B cell (primary cell): ENCODE measurements around the gene NKX6-1. TPM values are rescaled to one million over a fixed set of nuclear protein-coding genes. Genes with fewer than 3 reads are reported as not detected.

ENCODE experiments used
- ATAC-seq: fragments of 200-7000 bp; cut with Tn5 transposase; one replicate; pipeline ENCODE4 v1.10.0; 2021; ENCODE audit warnings: low read depth, mild to moderate bottlenecking, moderate number of reproducible peaks, moderate library complexity
- CTCF ChIA-PET: fragments of 350-600 bp; sonication (Branson Sonifier 250); formaldehyde crosslinking; loops from one replicate; lab custom pipeline; 2021; ENCODE audit warnings: antibody characterized with exemption, inconsistent platforms; lab: Charles Lee
- POLR2A ChIA-PET: fragments of 350-600 bp; sonication (Branson Sonifier 250); formaldehyde crosslinking; loops from one replicate; lab custom pipeline; 2021; ENCODE audit warnings: antibody characterized with exemption; lab: Charles Lee
- DNase-seq: peaks from one replicate; pipeline ENCODE4 v3.0.0; 2013
- H2AFZ ChIP-seq: 2 replicates; pipeline ENCODE4 v1.6.1; 2012; ENCODE audit warnings: mild to moderate bottlenecking, low read depth, low read length; ENCODE audit not compliant: insufficient read depth, poor library complexity, severe bottlenecking
- H3K27ac ChIP-seq, 2 donors: 1 replicate in 1 of 2; 2 replicates in 1 of 2; pipeline ENCODE4 v1.5.1; 2012 to 2013; ENCODE audit warnings: low read length in 2 of 2, mild to moderate bottlenecking in 2 of 2, moderate library complexity in 1 of 2
- H3K27me3 ChIP-seq, 4 experiments: fragments of 200-600 bp in 1 of 4; sonication (generic) in 1 of 4; replicated peaks in 1 of 4; 1 replicate in 2 of 4; 2 replicates in 2 of 4; pipeline versions ENCODE4 v1.6.1 to v1.7.0; 2013 to 2016; ENCODE audit warnings: low read length in 3 of 4, mild to moderate bottlenecking in 2 of 4, mixed read lengths in 1 of 4, moderate library complexity in 1 of 4; ENCODE audit not compliant: insufficient read depth in 4 of 4, control insufficient read depth in 3 of 4; ENCODE audit errors: control extremely low read depth in 1 of 4
- H3K36me3 ChIP-seq, 2 experiments: replicated peaks in 1 of 2; 1 replicate in 1 of 2; 2 replicates in 1 of 2; pipeline versions ENCODE4 v1.6.1 to v1.7.1; 2013; ENCODE audit warnings: low read length in 1 of 2; ENCODE audit not compliant: insufficient read depth in 2 of 2, control insufficient read depth in 1 of 2; ENCODE audit errors: control extremely low read depth in 1 of 2, extremely low read depth in 1 of 2
- H3K4me1 ChIP-seq, 2 donors: fragments of 200-600 bp in 1 of 2; sonication (generic) in 1 of 2; 1 replicate in 1 of 2; 2 replicates in 1 of 2; pipeline versions ENCODE4 v1.5.1 to v1.6.1; 2013 to 2017; ENCODE audit warnings: low read length in 2 of 2; ENCODE audit not compliant: control insufficient read depth in 2 of 2, insufficient read depth in 2 of 2
- H3K4me2 ChIP-seq: replicated peaks from 2 replicates; pipeline ENCODE3; 2012; ENCODE audit warnings: mild to moderate bottlenecking, low read depth, low read length; ENCODE audit not compliant: poor library complexity, severe bottlenecking
- H3K4me3 ChIP-seq, 5 experiments: fragments of 200-600 bp in 1 of 5; sonication (generic) in 1 of 5; 1 replicate in 3 of 5; 2 replicates in 2 of 5; pipeline versions ENCODE4 v1.5.1 to v1.7.0; 2011 to 2016; ENCODE audit warnings: low read length in 4 of 5, mild to moderate bottlenecking in 4 of 5, low read depth in 2 of 5, control low read depth in 1 of 5, moderate library complexity in 1 of 5; ENCODE audit not compliant: insufficient read depth in 1 of 5; ENCODE audit errors: control extremely low read depth in 1 of 5, extremely low read depth in 1 of 5
- H3K79me2 ChIP-seq: fragments of 200-600 bp; sonication (generic); one replicate; pipeline ENCODE4 v1.6.0; 2016; ENCODE audit warnings: low read length; ENCODE audit not compliant: control insufficient read depth, insufficient read depth
- H3K9ac ChIP-seq: fragments of 200-600 bp; sonication (generic); 2 replicates; pipeline ENCODE4 v1.6.1; 2017; ENCODE audit warnings: mild to moderate bottlenecking, low read length, moderate library complexity
- H3K9me3 ChIP-seq, 3 donors: one replicate each; pipeline versions ENCODE4 v1.6.1 to v1.7.1; 2013; ENCODE audit warnings: low read length in 2 of 3; ENCODE audit not compliant: control insufficient read depth in 2 of 3, insufficient read depth in 1 of 3; ENCODE audit errors: control extremely low read depth in 1 of 3
- H4K20me1 ChIP-seq: 2 replicates; pipeline ENCODE4 v1.6.0; 2012; ENCODE audit warnings: mild to moderate bottlenecking, low read length; ENCODE audit not compliant: insufficient read depth, control insufficient read depth, poor library complexity, severe bottlenecking
- H3K27ac Mint-ChIP-seq: one replicate; pipeline ENCODE4 v1.8.0; 2021; ENCODE audit warnings: mixed read lengths
- H3K27me3 Mint-ChIP-seq: one replicate; pipeline ENCODE4 v1.8.0; 2021; ENCODE audit warnings: mixed read lengths
- H3K4me1 Mint-ChIP-seq: one replicate; pipeline ENCODE4 v1.8.0; 2021; ENCODE audit warnings: mixed read lengths
- H3K4me3 Mint-ChIP-seq: one replicate; pipeline ENCODE4 v1.8.0; 2021; ENCODE audit warnings: mixed read lengths
- H3K9me3 Mint-ChIP-seq: one replicate; pipeline ENCODE4 v1.8.0; 2022; ENCODE audit warnings: mixed read lengths; ENCODE audit not compliant: insufficient read depth
- EZH2 ChIP-seq: IDR thresholded peaks from 2 replicates; pipeline ENCODE4 v1.6.1; 2012; ENCODE audit warnings: borderline replicate concordance, low read depth, mild to moderate bottlenecking, moderate library complexity, low read length; ENCODE audit not compliant: insufficient read depth, poor library complexity, severe bottlenecking
- WGBS: methylation state at CpG from one replicate; pipeline ENCODE4 v1.1.5; 2013; ENCODE audit warnings: missing lambda C conversion rate; ENCODE audit not compliant: insufficient coverage; 5-methylcytosine and 5-hydroxymethylcytosine counted together
- intact Hi-C: fragments of 100-400 bp; cut with micrococcal nuclease; formaldehyde crosslinking; loops from one replicate; pipeline ENCODE4 v1.10.0; 2022
- polyA plus RNA-seq: library from polyadenylated mRNA; depleted of rRNA; stranded (reverse); fragments of >200 nt; gene quantifications from 2 replicates; pipeline ENCODE4 v1.2.3, GENCODE V29; 2012
- total RNA-seq, 2 donors: library from RNA; stranded (reverse); fragments of 120-200 nt in 1 of 2; gene quantifications; 1 replicate in 1 of 2; 2 replicates in 1 of 2; pipeline versions ENCODE4 v1.2.3 to v1.2.4, GENCODE V29; 2013 to 2022
- TF ChIP-seq, protein P1 (sequence below): fragments of 200-600 bp; IDR thresholded peaks from one replicate; pipeline ENCODE4 v1.8.0; 2022; ENCODE audit warnings: antibody characterized with exemption, mild to moderate bottlenecking

NKX6-1 gene
- total and polyA plus RNA-seq, 2 donors (not counting 1 experiment from before 2014, with no cell fraction given) = not detected

DNA sequence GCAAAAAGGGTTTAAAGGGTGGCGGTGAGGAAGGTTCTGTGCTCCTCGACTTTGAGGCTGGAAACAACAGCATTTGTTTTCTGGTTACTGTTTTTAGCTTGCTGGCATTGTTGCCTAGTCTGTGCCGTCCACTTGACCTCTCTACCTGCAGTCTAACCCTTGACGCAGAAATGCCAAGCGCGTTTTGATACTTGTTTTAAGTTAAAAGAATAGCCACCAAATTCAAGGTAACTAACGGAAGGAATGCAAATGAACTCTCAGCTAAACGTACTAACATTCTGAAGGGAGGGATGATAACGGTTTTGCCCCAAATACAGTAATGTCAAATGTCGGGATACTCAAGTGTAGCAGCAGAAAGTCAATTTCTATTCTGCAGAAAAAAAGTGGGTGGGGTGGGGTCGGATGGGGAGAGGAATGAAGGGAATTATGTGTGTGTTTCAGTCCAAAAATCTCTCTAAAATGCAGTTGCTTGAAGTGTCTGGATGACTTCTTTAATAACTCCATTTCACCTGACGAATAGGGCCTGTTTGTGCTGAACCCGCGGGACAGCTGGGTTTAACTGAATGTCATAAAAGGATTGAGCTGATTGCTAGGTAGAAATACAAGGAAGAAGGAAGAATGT is 3.4 kb upstream of the NKX6-1 start:
- Histone ChIP-seq H4K20me1 (no peaks in the 10 kb centered on the region), H3K9me3 (peaks cover 10 to 39% (median 11%) of the 10 kb centered on the region in 3 donors), H2AFZ (no peak overlapping the region), H3K27ac (no peak overlapping the region), H3K36me3 (no peaks in the 10 kb centered on the region), H3K4me1 (peaks cover 22 to 38% of the 10 kb centered on the region in 2 donors), H3K9ac (no peak overlapping the region), H3K4me2 (no peak overlapping the region), H3K4me3 (no peak overlapping the region), H3K27me3 (peaks cover 2 to 67% (median 65%) of the 10 kb centered on the region in 4 experiments), H3K79me2 (no peaks in the 10 kb centered on the region)
- no peak overlapping the region for H3K4me3 Mint-ChIP-seq
- WGBS = 18% methylated on average over 4 of the region's 14 CpGs
- H3K27me3 Mint-ChIP-seq = peaks cover 73% of the 10 kb centered on the region
- ATAC-seq (no peak), DNase-seq (peak; percentile 18)
- no peak overlapping the region for H3K27ac Mint-ChIP-seq
- H3K4me1 Mint-ChIP-seq = peaks cover 13% of the 10 kb centered on the region
- H3K9me3 Mint-ChIP-seq = peaks cover 4% of the 10 kb centered on the region
- ChIA-PET POLR2A (interaction anchor here (0.8 kb wide), 1 partner anchor 48 kb away, joined by 3 read pairs; no protein-coding TSS in a partner anchor), CTCF (no interaction called here)
- intact Hi-C loops = no loop called here
- TF ChIP-seq EZH2 = peak; percentile 43
- TF ChIP-seq, protein P1, sequence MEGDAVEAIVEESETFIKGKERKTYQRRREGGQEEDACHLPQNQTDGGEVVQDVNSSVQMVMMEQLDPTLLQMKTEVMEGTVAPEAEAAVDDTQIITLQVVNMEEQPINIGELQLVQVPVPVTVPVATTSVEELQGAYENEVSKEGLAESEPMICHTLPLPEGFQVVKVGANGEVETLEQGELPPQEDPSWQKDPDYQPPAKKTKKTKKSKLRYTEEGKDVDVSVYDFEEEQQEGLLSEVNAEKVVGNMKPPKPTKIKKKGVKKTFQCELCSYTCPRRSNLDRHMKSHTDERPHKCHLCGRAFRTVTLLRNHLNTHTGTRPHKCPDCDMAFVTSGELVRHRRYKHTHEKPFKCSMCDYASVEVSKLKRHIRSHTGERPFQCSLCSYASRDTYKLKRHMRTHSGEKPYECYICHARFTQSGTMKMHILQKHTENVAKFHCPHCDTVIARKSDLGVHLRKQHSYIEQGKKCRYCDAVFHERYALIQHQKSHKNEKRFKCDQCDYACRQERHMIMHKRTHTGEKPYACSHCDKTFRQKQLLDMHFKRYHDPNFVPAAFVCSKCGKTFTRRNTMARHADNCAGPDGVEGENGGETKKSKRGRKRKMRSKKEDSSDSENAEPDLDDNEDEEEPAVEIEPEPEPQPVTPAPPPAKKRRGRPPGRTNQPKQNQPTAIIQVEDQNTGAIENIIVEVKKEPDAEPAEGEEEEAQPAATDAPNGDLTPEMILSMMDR = no peak

DNA sequence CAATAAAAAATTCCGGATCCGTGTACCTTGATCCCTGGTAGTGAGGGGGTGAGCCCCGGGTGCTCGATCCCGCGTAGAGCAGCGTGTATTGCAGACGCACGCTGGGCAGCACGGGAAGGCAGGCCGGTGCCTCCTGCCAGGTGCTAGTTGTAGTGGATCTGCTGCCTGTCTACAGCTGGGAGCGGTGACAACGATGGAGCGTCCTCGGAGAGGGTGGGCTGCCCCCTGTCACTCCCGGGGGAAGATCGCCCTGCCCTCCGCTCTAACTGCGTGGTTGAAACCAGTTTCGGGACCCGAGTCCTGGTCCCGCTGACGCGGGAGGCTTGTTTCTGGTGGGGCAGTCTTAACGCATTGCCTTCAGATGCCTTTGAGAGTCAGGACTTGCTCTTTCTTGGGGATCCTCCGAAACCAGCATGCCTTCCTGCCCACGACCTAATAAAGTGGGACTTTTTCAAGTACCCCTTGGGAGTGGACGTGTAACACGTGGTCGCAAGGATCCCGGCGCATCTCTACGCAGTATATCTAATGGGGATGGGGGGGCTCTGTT is 2.7 kb upstream of the NKX6-1 start:
- H3K4me3 ChIP-seq = no peak overlapping the region
- H3K27ac Mint-ChIP-seq = no peak overlapping the region
- H3K4me3 Mint-ChIP-seq = no peak overlapping the region

More for the DNA sequence above, 2.7 kb upstream of the NKX6-1 start:
- no peak for ATAC-seq
- H3K9me3 ChIP-seq = peaks cover 10 to 45% (median 11%) of the 10 kb centered on the region in 3 donors
- peaks cover 2 to 71% (median 70%) of the 10 kb centered on the region in 4 experiments for H3K27me3 ChIP-seq
- no peak overlapping the region for H2AFZ ChIP-seq
- H3K4me1 ChIP-seq = peaks cover 29 to 44% of the 10 kb centered on the region in 2 donors
- DNase-seq = no peak
- Mint-ChIP-seq H3K9me3 (peaks cover 4% of the 10 kb centered on the region), H3K4me1 (peaks cover 17% of the 10 kb centered on the region), H3K27me3 (peaks cover 73% of the 10 kb centered on the region)
- H3K4me2 ChIP-seq = no peak overlapping the region
- ChIA-PET CTCF (no interaction called here), POLR2A (no interaction called here)
- WGBS = 9% methylated on average over 32 of the region's 33 CpGs
- TF ChIP-seq, protein P1 = no peak
- TF ChIP-seq EZH2 = no peak
- no peaks in the 10 kb centered on the region for H4K20me1 ChIP-seq
- H3K36me3 ChIP-seq = no peaks in the 10 kb centered on the region
- H3K79me2 ChIP-seq = no peaks in the 10 kb centered on the region
- intact Hi-C loops = no loop called here
- no peak overlapping the region for H3K9ac ChIP-seq
- H3K27ac ChIP-seq = no peak overlapping the region
